SK-N-SH (cell line): ENCODE data around the gene GCFC2. TPM values are rescaled to one million over a fixed set of nuclear protein-coding genes. Genes with fewer than 3 reads are reported as not detected.

Experiments
- CTCF ChIA-PET: fragments of 300-600, 350-600 bp; formaldehyde crosslinking; extraction: SDS; loops from one replicate; lab custom pipeline; 2021; lab: Yijun Ruan, JAX
- POLR2A ChIA-PET: fragments of 350-600 bp; sonication (Branson Sonifier 250); formaldehyde crosslinking; extraction: SDS; loops from one replicate; lab custom pipeline; 2020; ENCODE audit warnings: antibody characterized with exemption, inconsistent platforms; lab: Yijun Ruan, JAX
- DNase-seq: peaks from one replicate; pipeline ENCODE4 v3.0.0; 2012
- H2AFZ ChIP-seq: fragments of 200-600 bp; sonication (generic); 2 replicates; pipeline ENCODE4 v1.8.1; 2016; ENCODE audit warnings: antibody characterized with exemption, mild to moderate bottlenecking, low read depth
- H3F3A ChIP-seq: fragments of 200-600 bp; sonication (generic); replicated peaks from 2 replicates; pipeline ENCODE3; 2016; ENCODE audit warnings: antibody characterized with exemption, mild to moderate bottlenecking; ENCODE audit not compliant: insufficient read depth
- H3K27ac ChIP-seq, 2 experiments: fragments of 200-500 bp in 1 of 2; fragments of 200-600 bp in 1 of 2; sonication (Bioruptor generic) in 1 of 2; sonication (generic), shearing (Covaris generic) in 1 of 2; 2 replicates each; pipeline versions ENCODE4 v1.5.1 to v1.6.1; 2014 to 2016; ENCODE audit warnings: low read depth in 2 of 2, inconsistent platforms in 1 of 2, low read length in 1 of 2, mild to moderate bottlenecking in 1 of 2, mixed read lengths in 1 of 2
- H3K27me3 ChIP-seq: fragments of 200-600 bp; sonication (generic), shearing (Covaris generic); 2 replicates; pipeline ENCODE4 v1.6.1; 2016; ENCODE audit warnings: mixed run types; ENCODE audit not compliant: insufficient read depth
- H3K36me3 ChIP-seq, 2 experiments: fragments of 200-500 bp in 1 of 2; fragments of 200-600 bp in 1 of 2; sonication (Bioruptor generic) in 1 of 2; sonication (generic) in 1 of 2; replicated peaks in 1 of 2; 2 replicates each; pipeline versions ENCODE3 to v1.5.1; 2014 to 2016; ENCODE audit warnings: low read length in 1 of 2, mild to moderate bottlenecking in 1 of 2; ENCODE audit not compliant: insufficient read depth in 2 of 2, control insufficient read depth in 1 of 2
- H3K4me1 ChIP-seq, 2 experiments: fragments of 200-500 bp in 1 of 2; fragments of 200-600 bp in 1 of 2; sonication (Bioruptor generic) in 1 of 2; sonication (generic), shearing (Covaris generic) in 1 of 2; 2 replicates each; pipeline versions ENCODE4 v1.5.1 to v1.6.1; 2014 to 2016; ENCODE audit warnings: low read depth in 1 of 2, low read length in 1 of 2, mixed run types in 1 of 2; ENCODE audit not compliant: insufficient read depth in 2 of 2, control insufficient read depth in 1 of 2
- H3K4me2 ChIP-seq: fragments of 200-600 bp; sonication (generic), shearing (Covaris generic); 2 replicates; pipeline ENCODE4 v1.6.1; 2017; ENCODE audit warnings: mixed run types
- H3K4me3 ChIP-seq, 2 experiments: fragments of 200-500 bp in 1 of 2; fragments of 200-600 bp in 1 of 2; sonication (Bioruptor generic) in 1 of 2; sonication (generic), shearing (Covaris generic) in 1 of 2; 2 replicates each; pipeline versions ENCODE4 v1.5.1 to v1.8.1; 2014 to 2016; ENCODE audit warnings: low read depth in 2 of 2, inconsistent platforms in 1 of 2, low read length in 1 of 2, mild to moderate bottlenecking in 1 of 2, mixed read lengths in 1 of 2, moderate library complexity in 1 of 2
- H3K79me2 ChIP-seq: fragments of 200-600 bp; sonication (generic); 2 replicates; pipeline ENCODE4 v1.8.1; 2017; ENCODE audit warnings: mild to moderate bottlenecking; ENCODE audit not compliant: insufficient read depth
- H3K9ac ChIP-seq: fragments of 200-600 bp; sonication (generic); 2 replicates; pipeline ENCODE4 v1.6.1; 2017; ENCODE audit warnings: mixed run types
- H3K9me2 ChIP-seq: fragments of 200-600 bp; sonication (generic); 2 replicates; pipeline ENCODE4 v1.6.1; 2017; ENCODE audit warnings: mixed run types
- H3K9me3 ChIP-seq: fragments of 200-600 bp; sonication (generic); 2 replicates; pipeline ENCODE4 v1.6.1; 2017; ENCODE audit warnings: mixed run types, mild to moderate bottlenecking, moderate library complexity
- H4K20me1 ChIP-seq: fragments of 200-600 bp; sonication (generic); 2 replicates; pipeline ENCODE4 v1.6.1; 2017; ENCODE audit warnings: mild to moderate bottlenecking, mixed run types; ENCODE audit not compliant: insufficient read depth
- CTCF ChIP-seq: fragments of 200-600 bp; sonication (generic); IDR thresholded peaks from 2 replicates; pipeline ENCODE4 v1.6.1; 2017; ENCODE audit warnings: antibody characterized with exemption, mild to moderate bottlenecking, moderate library complexity
- MAX ChIP-seq: IDR thresholded peaks from 2 replicates; pipeline ENCODE4 v1.4.0; 2012; ENCODE audit warnings: low read depth
- MXI1 ChIP-seq: IDR thresholded peaks from 2 replicates; pipeline ENCODE4 v1.6.1; 2012; ENCODE audit warnings: mild to moderate bottlenecking, low read depth, low read length, improper control_type of control experiment
- NFIC ChIP-seq: IDR thresholded peaks from 2 replicates; pipeline ENCODE4 v1.4.0; 2012; ENCODE audit warnings: borderline replicate concordance
- NRF1 ChIP-seq: IDR thresholded peaks from 2 replicates; pipeline ENCODE4 v1.6.1; 2012; ENCODE audit warnings: low read depth, mild to moderate bottlenecking, low read length
- RCOR1 ChIP-seq: fragments of 150-350 bp; IDR thresholded peaks from 2 replicates; pipeline ENCODE4 v1.6.1; 2017; ENCODE audit warnings: antibody characterized with exemption, low read length
- RXRA ChIP-seq: IDR thresholded peaks from 2 replicates; pipeline ENCODE4 v1.4.0; 2012; ENCODE audit warnings: low read depth, mild to moderate bottlenecking, borderline replicate concordance
- TAF1 ChIP-seq: IDR thresholded peaks from 2 replicates; pipeline ENCODE4 v1.6.1; 2012; ENCODE audit warnings: low read depth, mild to moderate bottlenecking, low read length, moderate library complexity, borderline replicate concordance
- TEAD4 ChIP-seq: IDR thresholded peaks from 2 replicates; pipeline ENCODE4 v1.4.0; 2012; ENCODE audit warnings: mild to moderate bottlenecking, borderline replicate concordance; ENCODE audit not compliant: insufficient read depth
- USF2 ChIP-seq: fragments of 150-350 bp; IDR thresholded peaks from 2 replicates; pipeline ENCODE4 v1.6.1; 2017; ENCODE audit warnings: antibody characterized with exemption, low read length, low read depth, borderline replicate concordance
- YY1 ChIP-seq: IDR thresholded peaks from 2 replicates; pipeline ENCODE4 v1.4.0; 2012; ENCODE audit warnings: low read depth, mild to moderate bottlenecking
- ZBTB33 ChIP-seq: IDR thresholded peaks from 2 replicates; pipeline ENCODE4 v1.4.0; 2012; ENCODE audit warnings: low read depth, borderline replicate concordance
- WGBS: methylation state at CpG from one replicate; pipeline ENCODE4 v1.1.6; 2017; ENCODE audit warnings: low lambda C conversion rate; 5-methylcytosine and 5-hydroxymethylcytosine counted together
- polyA plus RNA-seq, 3 experiments: library from polyadenylated mRNA; depleted of rRNA; stranded (reverse); fragments of >200 nt; gene quantifications; 2 replicates each; pipeline ENCODE4 v1.2.3, GENCODE V29; 2012

The GCFC2 gene
- polyA plus RNA-seq, 1 of the 3 experiments (the other 2 are of a cell fraction), result 7.7 TPM

- no peaks in the 10 kb centered on the region for H3K9me2 ChIP-seq
- POLR2A ChIA-PET, result no interaction called here
- DNase-seq, result no peak
- H3F3A ChIP-seq, result no peaks in the 10 kb centered on the region
- H3K4me1 ChIP-seq, result peaks cover 0 to 3% of the 10 kb centered on the region in 2 experiments; a peak in 2 of 4 replicates
- no peak overlapping the region for H3K27ac ChIP-seq
- H3K4me3 ChIP-seq, result no peak overlapping the region
- 63% methylated on average over 1 of the region's 1 CpG for WGBS
- H3K4me2 ChIP-seq, result no peak overlapping the region
- H4K20me1 ChIP-seq, result no peaks in the 10 kb centered on the region
- no peak for TF ChIP-seq MXI1
- no peak for TF ChIP-seq NFIC
- TF ChIP-seq NRF1, result no peak
- no peak for TF ChIP-seq CTCF
- TF ChIP-seq MAX, result no peak
- no peak for TF ChIP-seq TAF1
- no peak for TF ChIP-seq RXRA
- TF ChIP-seq TEAD4, result no peak
- no peak overlapping the region for H3K9ac ChIP-seq
- H2AFZ ChIP-seq, result no peak overlapping the region
- no peaks in the 10 kb centered on the region for H3K27me3 ChIP-seq
- H3K36me3 ChIP-seq, result peaks cover 7 to 16% of the 10 kb centered on the region in 2 experiments
- H3K79me2 ChIP-seq, result peaks cover 3% of the 10 kb centered on the region; the same call in 1 of the 2 replicates
- CTCF ChIA-PET, result interaction anchor here (0.6 to 3.3 kb wide), 3 partner anchors 12 to 39 kb away, joined by 3 to 23 read pairs (median 5); no protein-coding TSS in a partner anchor
- no peaks in the 10 kb centered on the region for H3K9me3 ChIP-seq
These were observed 31.2 kb downstream of the GCFC2 start for GRCh38 chr2:75679556-75679955.

- no peak for TF ChIP-seq ZBTB33
- no peak for TF ChIP-seq USF2
- TF ChIP-seq TEAD4, result no peak
- TF ChIP-seq NRF1, result no peak
- TF ChIP-seq YY1, result no peak
- no peak for TF ChIP-seq RCOR1
- TF ChIP-seq MAX, result no peak
- TF ChIP-seq, all 33 proteins: peak for 0
- Histone ChIP-seq H3K36me3 (peaks cover 24 to 28% of the 10 kb centered on the region in 2 experiments), H3K4me1 (peaks cover 0 to 3% of the 10 kb centered on the region in 2 experiments; a peak in 2 of 4 replicates), H3K4me2 (no peak overlapping the region), H3K9ac (no peak overlapping the region), H3K9me2 (no peaks in the 10 kb centered on the region), H4K20me1 (no peaks in the 10 kb centered on the region), H3K9me3 (no peaks in the 10 kb centered on the region), H3K79me2 (peaks cover 3% of the 10 kb centered on the region; the same call in 1 of the 2 replicates), H3K27ac (no peak overlapping the region), H3K27me3 (no peaks in the 10 kb centered on the region), H3K4me3 (no peak overlapping the region), H2AFZ (no peak overlapping the region; the same call in 1 of the 2 replicates), H3F3A (no peaks in the 10 kb centered on the region)
- WGBS, result 87% methylated on average over 3 of the region's 3 CpGs
- ChIA-PET POLR2A (no interaction called here), CTCF (interaction anchor here (0.7 to 3.3 kb wide), 17 partner anchors 9 to 211 kb away, joined by 3 to 23 read pairs (median 4); partner anchors contain the start of gene MRPL19)
- DNase-seq, result no peak
These were observed 34.3 kb downstream of the GCFC2 start for GRCh38 chr2:75676464-75676863.
